ENCODE data around the gene C16orf87.

Gene C16orf87

GRCh38 chr16:46765050-46765449 lies 65.9 kb downstream of the C16orf87 start:
- Histone ChIP-seq H3K9me3 (replicated peaks in 1 of 11) (no peaks in the 10 kb centered on the region; a peak in 1 of 22 replicates), H3K4me2 (peak overlapping the region; percentile 20 to 57 (median 42); a peak in 20 of 22 replicates), H3K4me3 (no peak overlapping the region), H3K9ac (no peak overlapping the region), H4K20me1 (no peaks in the 10 kb centered on the region), H3K36me3 (no peaks in the 10 kb centered on the region), H3K27ac (no peak overlapping the region), H3K4me1 (peaks cover 10 to 51% (median 28%) of the 10 kb centered on the region in 10 experiments), H3K27me3 (no peaks in the 10 kb centered on the region)
- TF ChIP-seq Cebpa-rat (IDR thresholded peaks at IDR 0.05): no peak

GRCh38 chr16:46763147-46763546 lies 67.8 kb downstream of the C16orf87 start:
- Histone ChIP-seq H3K4me2 (peak overlapping the region in 9 of 11 experiments; percentile 1 to 57 (median 23); a peak in 10 of 22 replicates), H3K36me3 (no peaks in the 10 kb centered on the region), H3K27ac (no peak overlapping the region), H3K4me1 (peaks cover 10 to 44% (median 28%) of the 10 kb centered on the region in 10 experiments), H3K4me3 (no peak overlapping the region), H4K20me1 (no peaks in the 10 kb centered on the region), H3K9ac (no peak overlapping the region), H3K27me3 (no peaks in the 10 kb centered on the region), H3K9me3 (replicated peaks in 1 of 11) (no peaks in the 10 kb centered on the region)
- TF ChIP-seq Cebpa-rat (IDR thresholded peaks at IDR 0.05): no peak

DNA sequence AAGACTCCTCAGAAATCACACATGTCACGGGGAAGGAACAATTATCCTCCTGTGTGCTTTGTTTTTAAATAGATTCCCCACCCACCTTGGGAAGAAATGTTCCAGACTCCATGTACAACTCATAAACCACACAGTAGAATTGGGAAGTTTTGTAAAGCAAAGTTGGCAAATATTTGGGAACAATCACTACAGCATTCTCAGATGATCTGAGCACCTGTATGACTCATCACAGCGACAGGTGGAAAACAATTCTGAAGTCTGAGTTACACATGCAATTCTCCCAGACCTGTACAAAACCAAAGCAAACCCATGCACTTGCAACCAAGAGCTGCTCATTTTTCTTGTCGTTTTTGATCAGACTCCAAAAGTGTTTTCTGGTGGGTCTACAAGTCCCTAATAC lies 68.4 kb downstream of the C16orf87 start:
- H3K4me1 ChIP-seq: peaks cover 13 to 50% (median 34%) of the 10 kb centered on the region in 10 experiments
- H3K9ac ChIP-seq: no peak overlapping the region
- H3K27ac ChIP-seq: no peak overlapping the region

DNA sequence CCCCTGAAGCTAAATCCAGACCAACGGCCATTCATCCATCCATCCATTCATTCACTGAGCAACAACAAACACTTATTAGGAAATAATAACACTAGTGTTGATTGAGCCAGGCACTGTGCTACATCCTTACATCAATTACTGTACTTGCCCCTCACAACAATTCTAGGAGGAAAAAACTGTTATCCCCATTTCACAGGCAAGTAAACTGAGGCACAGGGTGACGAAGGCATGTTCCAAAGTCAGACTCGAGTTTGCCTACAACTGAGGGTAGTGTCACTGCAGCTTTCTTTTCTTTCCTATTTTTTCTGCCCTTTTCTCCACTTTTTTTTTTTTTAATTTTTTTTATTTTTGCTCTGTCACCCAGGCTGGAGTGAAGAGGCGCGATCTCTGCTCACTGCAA lies 71.7 kb downstream of the C16orf87 start:
- no peak overlapping the region for H3K9ac ChIP-seq
- no peaks in the 10 kb centered on the region for H4K20me1 ChIP-seq
- no peaks in the 10 kb centered on the region for H3K36me3 ChIP-seq
- no peaks in the 10 kb centered on the region for H3K9me3 ChIP-seq (replicated peaks in 1 of 11)
- H3K4me2 ChIP-seq: no peak overlapping the region
- TF ChIP-seq Cebpa-rat (IDR thresholded peaks at IDR 0.05): no peak
- H3K27ac ChIP-seq: no peak overlapping the region
- H3K4me1 ChIP-seq: peaks cover 9 to 42% (median 31%) of the 10 kb centered on the region in 10 experiments; a peak in 19 of 20 replicates
- no peak overlapping the region for H3K4me3 ChIP-seq
- no peaks in the 10 kb centered on the region for H3K27me3 ChIP-seq

More for the DNA sequence above, 68.4 kb downstream of the C16orf87 start:
- no peaks in the 10 kb centered on the region for H3K27me3 ChIP-seq
- H4K20me1 ChIP-seq: no peaks in the 10 kb centered on the region
- no peaks in the 10 kb centered on the region for H3K9me3 ChIP-seq (replicated peaks in 1 of 11)
- no peak overlapping the region for H3K4me3 ChIP-seq
- H3K4me2 ChIP-seq: peak overlapping the region in 6 of 11 experiments; percentile 22 to 57 (median 43); a peak in 11 of 22 replicates
- no peaks in the 10 kb centered on the region for H3K36me3 ChIP-seq
- no peak for TF ChIP-seq Cebpa-rat (IDR thresholded peaks at IDR 0.05)

DNA sequence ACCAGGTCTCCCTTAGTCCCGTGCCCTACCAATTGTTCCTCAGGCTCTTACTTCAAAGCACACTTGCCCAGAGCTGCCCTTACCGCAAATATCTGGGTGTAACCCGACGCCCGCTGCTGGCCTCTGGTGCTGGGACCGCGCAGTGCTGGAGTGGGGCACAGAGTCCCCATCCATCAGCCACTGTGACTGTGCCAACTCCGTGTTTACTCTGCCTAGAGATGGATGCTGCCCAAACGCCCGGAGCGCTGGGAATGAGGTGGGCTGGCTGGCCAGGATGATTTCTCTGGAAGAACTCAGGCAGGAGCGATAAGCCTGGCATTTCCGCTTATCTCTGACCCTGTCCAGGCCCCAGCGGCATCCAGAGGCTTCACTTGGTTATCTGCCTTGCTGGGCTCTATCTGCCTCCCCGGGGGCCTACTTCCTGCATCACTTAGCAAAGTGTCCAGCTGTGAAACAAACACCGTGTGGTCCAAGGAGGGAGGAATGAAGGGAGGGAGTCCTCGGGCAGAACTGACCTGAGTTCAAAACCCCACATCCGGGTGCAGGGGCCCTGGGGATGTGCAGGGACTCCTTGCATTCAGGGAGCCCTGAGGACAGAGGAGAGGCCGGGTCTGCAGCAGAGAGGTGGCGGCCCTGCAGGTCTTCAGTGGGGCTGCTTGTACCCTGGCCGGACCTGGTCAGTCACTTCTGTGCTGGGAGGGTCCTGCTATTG lies 73.5 kb downstream of the C16orf87 start:
- no peak overlapping the region for H3K9ac ChIP-seq
- no peak overlapping the region for H3K4me3 ChIP-seq
- no peaks in the 10 kb centered on the region for H3K9me3 ChIP-seq (replicated peaks in 1 of 11)
- peaks cover 9 to 29% (median 18%) of the 10 kb centered on the region in 10 experiments; a peak in 19 of 20 replicates for H3K4me1 ChIP-seq
- H3K4me2 ChIP-seq: peak overlapping the region in 9 of 11 experiments; percentile 8 to 66 (median 49); a peak in 16 of 22 replicates
- H3K36me3 ChIP-seq: no peaks in the 10 kb centered on the region
- no peak for TF ChIP-seq Cebpa-rat (IDR thresholded peaks at IDR 0.05)
- H3K27ac ChIP-seq: no peak overlapping the region
- H4K20me1 ChIP-seq: no peaks in the 10 kb centered on the region
- no peaks in the 10 kb centered on the region for H3K27me3 ChIP-seq

- peak overlapping the region in 1 of 11 experiments; percentile 8; a peak in 1 of 22 replicates for H3K4me2 ChIP-seq
- no peaks in the 10 kb centered on the region for H4K20me1 ChIP-seq
- H3K9me3 ChIP-seq (replicated peaks in 1 of 11): no peaks in the 10 kb centered on the region
- H3K9ac ChIP-seq: no peak overlapping the region
- H3K27ac ChIP-seq: no peak overlapping the region
- no peak for TF ChIP-seq Cebpa-rat (IDR thresholded peaks at IDR 0.05)
- H3K4me3 ChIP-seq: no peak overlapping the region
- no peaks in the 10 kb centered on the region for H3K36me3 ChIP-seq
- peaks cover 9 to 26% (median 18%) of the 10 kb centered on the region in 10 experiments; a peak in 19 of 20 replicates for H3K4me1 ChIP-seq
- H3K27me3 ChIP-seq: no peaks in the 10 kb centered on the region
Observed at GRCh38 chr16:46756772-46757171, 74.2 kb downstream of the C16orf87 start.

GRCh38 chr16:46753015-46753414 lies 78.0 kb downstream of the C16orf87 start:
- Histone ChIP-seq H4K20me1 (no peaks in the 10 kb centered on the region), H3K4me2 (no peak overlapping the region)

DNA sequence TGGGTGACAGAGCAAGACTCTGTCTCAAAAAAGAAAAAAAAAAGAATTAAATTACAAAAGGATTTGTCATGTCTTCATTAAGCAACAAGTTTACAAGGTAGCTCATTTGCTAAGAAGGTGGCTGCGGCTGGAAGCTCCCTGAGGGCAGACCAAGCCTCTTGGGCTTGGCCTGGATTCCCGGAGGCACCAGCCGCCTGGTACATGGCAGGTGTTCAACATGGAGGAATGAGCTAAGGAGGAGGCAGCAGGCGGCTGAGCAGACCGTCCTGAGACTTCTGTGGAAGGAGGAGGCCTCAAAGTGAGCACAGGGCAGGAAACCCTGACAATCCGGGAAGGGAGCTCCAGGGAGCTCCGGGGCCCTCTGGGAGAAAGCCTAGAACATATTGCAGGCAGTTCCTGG lies 79.6 kb downstream of the C16orf87 start:
- Histone ChIP-seq H3K9me3 (replicated peaks in 1 of 11) (no peaks in the 10 kb centered on the region), H3K27me3 (no peaks in the 10 kb centered on the region), H3K36me3 (no peaks in the 10 kb centered on the region), H3K27ac (no peak overlapping the region), H3K4me3 (no peak overlapping the region), H4K20me1 (no peaks in the 10 kb centered on the region), H3K4me2 (no peak overlapping the region), H3K4me1 (peaks cover 19 to 42% (median 27%) of the 10 kb centered on the region in 10 experiments), H3K9ac (no peak overlapping the region)
- TF ChIP-seq Cebpa-rat (IDR thresholded peaks at IDR 0.05): no peak

More at GRCh38 chr16:46753015-46753414, 78.0 kb downstream of the C16orf87 start:
- H3K27me3 ChIP-seq: no peaks in the 10 kb centered on the region
- H3K4me3 ChIP-seq: no peak overlapping the region
- TF ChIP-seq Cebpa-rat (IDR thresholded peaks at IDR 0.05): no peak
- no peak overlapping the region for H3K27ac ChIP-seq
- H3K9me3 ChIP-seq (replicated peaks in 1 of 11): no peaks in the 10 kb centered on the region
- H3K9ac ChIP-seq: no peak overlapping the region
- H3K4me1 ChIP-seq: peaks cover 20 to 44% (median 31%) of the 10 kb centered on the region in 10 experiments
- no peaks in the 10 kb centered on the region for H3K36me3 ChIP-seq

- peak overlapping the region; percentile 45 to 87 (median 63) for H3K4me2 ChIP-seq
- no peaks in the 10 kb centered on the region for H3K36me3 ChIP-seq
Observed at GRCh38 chr16:46748775-46749705, 81.9 kb downstream of the C16orf87 start.

More at GRCh38 chr16:46748775-46749705, 81.9 kb downstream of the C16orf87 start:
- Histone ChIP-seq H3K4me1 (peaks cover 29 to 50% (median 41%) of the 10 kb centered on the region in 10 experiments), H3K4me3 (no peak overlapping the region; a peak in 1 of 20 replicates), H3K27me3 (no peaks in the 10 kb centered on the region), H4K20me1 (no peaks in the 10 kb centered on the region), H3K9ac (peak overlapping the region in 1 of 11 experiments; percentile 36; a peak in 1 of 22 replicates), H3K9me3 (replicated peaks in 1 of 11) (no peaks in the 10 kb centered on the region), H3K27ac (0 out of 22 replicates have a peak overlapping the region, but pooled peaks of 1 of the 11 experiments have one; percentile 8)
- TF ChIP-seq Cebpa-rat (IDR thresholded peaks at IDR 0.05): no peak
